Activated CD4-positive, alpha-beta T cell treated with anti-CD3 and anti-CD28 coated beads, Interleukin-2, amount 10 ng/mL, durations not matched to agents 24 days and 14 days (primary cell): ENCODE measurements around the gene TMEM131L. TPM values are rescaled to one million over a fixed set of nuclear protein-coding genes. Genes with fewer than 3 reads are reported as not detected.
"Not testable (repeated sequence)": the region's sequence is repeated elsewhere in the genome, so short reads cannot be mapped to it uniquely, and the experiment has no call there.

Experiments
- DNase-seq: peaks from one replicate; pipeline ENCODE4 v3.0.0; 2022
- H3K27ac Mint-ChIP-seq: one replicate; pipeline ENCODE4 v1.8.0; 2022; ENCODE audit warnings: mild to moderate bottlenecking, mixed read lengths
- H3K27me3 Mint-ChIP-seq: one replicate; pipeline ENCODE4 v1.8.0; 2022; ENCODE audit warnings: mixed read lengths
- H3K36me3 Mint-ChIP-seq: one replicate; pipeline ENCODE4 v1.8.0; 2022; ENCODE audit warnings: low read depth, mild to moderate bottlenecking, mixed read lengths
- H3K4me1 Mint-ChIP-seq: one replicate; pipeline ENCODE4 v1.8.0; 2021; ENCODE audit warnings: mixed read lengths
- H3K4me3 Mint-ChIP-seq: one replicate; pipeline ENCODE4 v1.8.0; 2022; ENCODE audit warnings: mild to moderate bottlenecking, moderate library complexity, mixed read lengths
- H3K9me3 Mint-ChIP-seq: one replicate; pipeline ENCODE4 v1.8.0; 2021; ENCODE audit warnings: mixed read lengths
- intact Hi-C: fragments of 100-400 bp; cut with micrococcal nuclease; formaldehyde crosslinking; loops from one replicate; pipeline ENCODE4 v1.15.1; 2023
- total RNA-seq: library from RNA; stranded (reverse); gene quantifications from 2 replicates; pipeline ENCODE4 v1.2.3, GENCODE V29; 2022

Gene TMEM131L
- total RNA-seq, 1 donor from 2014 or later = 40.6 TPM

- peak overlapping the region; percentile 5 for H3K27ac Mint-ChIP-seq
- H3K36me3 Mint-ChIP-seq = peaks cover 57% of the 10 kb centered on the region
- H3K27me3 Mint-ChIP-seq = no peaks in the 10 kb centered on the region
- H3K4me3 Mint-ChIP-seq = no peak overlapping the region
- peak; percentile 56 for DNase-seq
- no peaks in the 10 kb centered on the region for H3K9me3 Mint-ChIP-seq
- intact Hi-C loops = no loop called here
- peaks cover 9% of the 10 kb centered on the region for H3K4me1 Mint-ChIP-seq
These were observed 129.9 kb downstream of the TMEM131L start for GRCh38 chr4:153595894-153596601.

DNA sequence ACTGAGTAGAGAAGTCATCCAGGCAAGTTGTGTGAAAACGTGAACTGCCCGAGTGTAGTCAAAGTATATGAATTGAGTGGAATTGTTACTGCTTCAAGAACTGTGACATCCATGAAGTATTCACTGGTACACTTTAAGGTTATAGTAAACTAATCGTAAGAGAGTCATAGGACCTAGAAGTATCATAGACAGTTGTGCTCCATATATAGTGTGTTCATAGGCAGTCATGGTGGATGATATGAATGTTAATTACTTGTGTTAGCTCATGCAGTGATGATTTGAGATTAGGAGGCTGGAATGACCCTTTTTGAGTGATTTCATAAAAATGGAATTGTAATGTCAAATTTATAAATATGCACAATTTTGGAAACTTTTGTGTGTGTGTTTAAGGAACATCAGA, 136.6 kb downstream of the TMEM131L start:
- no peak for DNase-seq
- intact Hi-C loops = loop anchor here (2.0 kb wide), 1 partner anchor 14 kb away; no protein-coding TSS in a partner anchor
- Mint-ChIP-seq H3K9me3 (no peaks in the 10 kb centered on the region), H3K27me3 (no peaks in the 10 kb centered on the region), H3K27ac (no peak overlapping the region), H3K36me3 (peaks cover 66% of the 10 kb centered on the region), H3K4me1 (peaks cover 10% of the 10 kb centered on the region), H3K4me3 (no peak overlapping the region)

- Mint-ChIP-seq H3K4me3 (no peak overlapping the region), H3K36me3 (peaks cover 63% of the 10 kb centered on the region), H3K4me1 (peaks cover 10% of the 10 kb centered on the region), H3K27ac (no peak overlapping the region), H3K27me3 (no peaks in the 10 kb centered on the region), H3K9me3 (no peaks in the 10 kb centered on the region)
- intact Hi-C loops = loop anchor here (2.0 kb wide), 1 partner anchor 14 kb away; no protein-coding TSS in a partner anchor
- DNase-seq = peak; percentile 50
These were observed 137.1 kb downstream of the TMEM131L start for GRCh38 chr4:153603258-153603657.

DNA sequence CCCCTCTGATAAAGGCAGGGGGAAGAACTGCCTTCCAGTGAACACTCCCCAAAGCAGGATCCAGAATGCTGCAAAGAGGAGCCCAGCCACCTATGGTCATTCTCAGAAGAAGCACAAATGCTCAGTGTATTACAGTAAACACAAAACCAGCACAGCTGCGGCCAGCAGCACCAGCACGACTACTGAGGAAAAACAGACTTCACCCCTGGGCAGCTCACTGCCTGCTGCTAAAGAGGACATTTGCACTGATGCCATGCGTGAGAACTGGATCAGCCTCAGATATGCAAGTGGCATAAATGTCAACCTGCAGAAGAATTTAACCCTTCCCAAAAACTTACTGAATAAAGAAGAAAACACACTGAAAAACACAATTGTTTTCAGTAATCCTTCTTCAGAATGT, 137.7 kb downstream of the TMEM131L start:
- Mint-ChIP-seq H3K4me1 (peaks cover 10% of the 10 kb centered on the region), H3K27me3 (no peaks in the 10 kb centered on the region), H3K36me3 (peaks cover 62% of the 10 kb centered on the region), H3K9me3 (no peaks in the 10 kb centered on the region), H3K27ac (no peak overlapping the region), H3K4me3 (no peak overlapping the region)
- intact Hi-C loops = loop anchor here (2.0 kb wide), 1 partner anchor 13 kb away; no protein-coding TSS in a partner anchor
- peak; percentile 44 for DNase-seq

DNA sequence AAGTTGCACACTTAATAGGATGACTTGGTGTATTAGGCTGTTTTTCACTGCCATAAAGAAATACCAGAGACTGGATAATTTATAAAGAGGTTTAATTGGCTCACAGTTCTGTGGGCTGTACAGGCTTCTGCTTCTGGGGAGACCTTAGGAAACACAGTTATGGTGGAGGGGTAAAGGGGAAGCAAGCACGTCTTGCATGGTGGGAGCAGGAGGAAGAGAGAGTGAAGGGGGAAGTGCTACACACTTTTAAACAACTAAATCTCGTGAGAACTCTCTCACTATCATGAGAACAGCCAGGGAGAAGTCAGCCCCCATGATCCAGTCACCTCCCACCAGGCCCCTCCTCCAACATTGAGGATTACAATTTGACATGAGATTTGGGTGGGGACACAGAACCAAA, 142.9 kb downstream of the TMEM131L start:
- H3K4me1 Mint-ChIP-seq, intact Hi-C loops, H3K4me3 Mint-ChIP-seq, H3K27me3 Mint-ChIP-seq, H3K27ac Mint-ChIP-seq, H3K9me3 Mint-ChIP-seq: not testable (repeated sequence)
- peaks cover 63% of the 10 kb centered on the region for H3K36me3 Mint-ChIP-seq
- DNase-seq = peak; percentile 48

DNA sequence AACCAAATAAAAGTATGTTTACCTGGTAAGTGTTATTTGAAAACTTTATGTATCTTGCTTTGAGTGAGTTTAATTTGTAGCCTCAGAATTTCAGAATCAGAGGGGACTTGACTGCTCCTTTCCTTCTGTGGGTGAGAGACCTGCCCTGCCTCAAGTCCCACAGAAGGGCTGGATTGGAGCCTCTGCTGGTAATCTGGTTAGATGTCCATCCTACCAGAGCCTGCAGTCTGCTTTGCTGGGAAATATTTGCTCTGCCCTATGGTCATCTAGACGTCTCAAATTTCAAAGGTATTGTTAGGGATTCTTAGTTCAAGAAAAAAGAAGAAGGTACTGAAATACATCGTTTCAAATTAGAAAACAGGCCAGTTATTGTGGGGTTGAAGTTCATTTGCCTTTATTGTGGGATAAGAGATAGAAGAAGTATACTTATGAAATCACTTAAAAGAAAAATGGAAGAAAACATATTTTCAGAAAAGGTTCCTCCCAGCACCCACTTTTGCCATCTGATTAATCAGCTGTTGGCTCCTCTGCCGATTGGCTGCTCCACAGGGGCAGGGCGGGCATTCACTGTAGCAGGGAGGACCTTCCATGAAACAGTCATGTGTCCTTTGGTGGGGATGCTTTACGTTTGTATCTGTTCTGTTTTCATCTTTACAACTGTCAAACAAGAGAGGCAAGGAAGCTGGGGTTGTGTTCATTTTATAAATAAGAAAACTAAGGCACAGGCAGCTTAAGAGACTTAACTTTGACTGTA, 144.6 kb downstream of the TMEM131L start:
- Mint-ChIP-seq H3K9me3 (peaks cover 5% of the 10 kb centered on the region), H3K27me3 (no peaks in the 10 kb centered on the region), H3K4me3 (no peak overlapping the region), H3K27ac (no peak overlapping the region), H3K4me1 (peaks cover 18% of the 10 kb centered on the region), H3K36me3 (peaks cover 66% of the 10 kb centered on the region)
- DNase-seq = peak; percentile 49
- intact Hi-C loops = no loop called here

DNA sequence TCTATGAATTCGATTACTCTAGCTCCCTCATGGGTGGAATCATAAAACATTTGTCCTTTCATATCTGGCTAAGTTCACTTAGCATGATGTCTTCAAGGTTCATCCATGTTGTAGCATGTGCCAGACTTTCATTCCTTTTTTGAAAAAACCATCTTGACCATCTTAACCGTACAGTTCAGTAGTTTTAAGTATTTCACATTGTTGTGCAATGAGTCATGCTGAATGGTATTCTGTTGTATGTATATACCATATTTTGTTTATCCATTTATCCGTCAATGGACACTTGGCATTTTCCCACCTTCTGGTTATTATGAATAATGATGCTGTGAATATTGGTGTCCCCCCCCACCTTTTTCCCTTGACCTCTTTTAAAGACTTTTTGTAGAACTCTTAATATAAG, 145.5 kb downstream of the TMEM131L start:
- no peak overlapping the region for H3K27ac Mint-ChIP-seq
- DNase-seq = no peak
- H3K36me3 Mint-ChIP-seq = peaks cover 64% of the 10 kb centered on the region
- intact Hi-C loops = no loop called here
- no peaks in the 10 kb centered on the region for H3K27me3 Mint-ChIP-seq
- no peak overlapping the region for H3K4me3 Mint-ChIP-seq
- H3K9me3 Mint-ChIP-seq = peaks cover 5% of the 10 kb centered on the region
- H3K4me1 Mint-ChIP-seq = peaks cover 23% of the 10 kb centered on the region

DNA sequence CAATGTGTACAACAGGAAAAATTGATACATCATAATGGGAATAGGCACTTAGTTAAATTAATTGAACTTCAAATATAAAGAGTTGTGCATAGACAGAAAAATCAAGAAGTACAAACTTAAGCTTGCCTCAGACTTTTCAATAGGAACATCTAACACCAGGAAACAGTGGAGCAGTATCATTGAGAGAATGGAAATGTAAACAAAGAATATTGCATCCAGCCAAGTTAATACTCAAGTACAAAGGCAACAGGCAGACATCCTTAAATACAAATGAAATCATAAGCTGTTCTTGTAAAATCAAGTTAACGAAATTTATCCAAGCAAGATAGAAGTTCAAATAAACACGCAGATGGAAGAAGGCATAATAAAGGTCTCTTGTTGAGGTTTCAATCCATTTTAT, 146.7 kb downstream of the TMEM131L start:
- Mint-ChIP-seq H3K36me3 (peaks cover 73% of the 10 kb centered on the region), H3K27ac (no peak overlapping the region), H3K9me3 (peaks cover 5% of the 10 kb centered on the region), H3K27me3 (no peaks in the 10 kb centered on the region), H3K4me1 (peaks cover 27% of the 10 kb centered on the region), H3K4me3 (no peak overlapping the region)
- no peak for DNase-seq
- intact Hi-C loops = no loop called here

GRCh38 chr4:153616006-153616555, 149.9 kb downstream of the TMEM131L start:
- no peak overlapping the region for H3K4me3 Mint-ChIP-seq
- H3K36me3 Mint-ChIP-seq = peaks cover 67% of the 10 kb centered on the region
- H3K9me3 Mint-ChIP-seq = peaks cover 5% of the 10 kb centered on the region
- peak; percentile 72 for DNase-seq
- H3K4me1 Mint-ChIP-seq = peaks cover 29% of the 10 kb centered on the region
- intact Hi-C loops = loop anchor here (2.0 to 5.0 kb wide), 2 partner anchors 13 to 89 kb away; no protein-coding TSS in a partner anchor
- H3K27me3 Mint-ChIP-seq = no peaks in the 10 kb centered on the region
- H3K27ac Mint-ChIP-seq = peak overlapping the region; percentile 2

GRCh38 chr4:153618833-153619232, 152.7 kb downstream of the TMEM131L start:
- H3K27ac Mint-ChIP-seq = no peak overlapping the region
- DNase-seq = peak; percentile 47
- intact Hi-C loops = loop anchor here (5.0 kb wide), 1 partner anchor 92 kb away; no protein-coding TSS in a partner anchor
- H3K36me3 Mint-ChIP-seq = peaks cover 68% of the 10 kb centered on the region
- peaks cover 37% of the 10 kb centered on the region for H3K4me1 Mint-ChIP-seq
- H3K27me3 Mint-ChIP-seq = no peaks in the 10 kb centered on the region
- peaks cover 5% of the 10 kb centered on the region for H3K9me3 Mint-ChIP-seq
- H3K4me3 Mint-ChIP-seq = no peak overlapping the region

DNA sequence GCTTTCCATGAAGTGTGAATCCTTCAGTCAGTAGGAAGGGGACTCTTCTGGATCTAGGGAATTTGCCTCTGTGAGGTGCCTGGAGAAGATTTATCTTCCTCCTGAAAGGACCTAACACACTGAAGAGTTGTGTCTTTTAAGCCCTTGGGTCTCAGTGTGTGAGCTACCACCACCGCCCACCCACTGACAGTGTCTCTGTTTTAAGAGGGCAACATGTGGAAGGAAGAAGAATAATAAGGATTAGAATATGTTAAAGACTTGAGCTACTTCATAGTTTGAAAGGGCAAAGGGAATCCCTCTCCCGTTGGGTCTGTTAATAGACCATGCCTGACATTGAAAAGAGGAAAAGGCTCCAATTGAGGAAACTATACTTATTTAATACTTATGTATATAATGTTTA, 153.7 kb downstream of the TMEM131L start:
- Mint-ChIP-seq H3K36me3 (peaks cover 62% of the 10 kb centered on the region), H3K27ac (no peak overlapping the region), H3K9me3 (peaks cover 5% of the 10 kb centered on the region), H3K4me3 (no peak overlapping the region), H3K4me1 (peaks cover 32% of the 10 kb centered on the region), H3K27me3 (no peaks in the 10 kb centered on the region)
- DNase-seq = peak; percentile 53
- intact Hi-C loops = loop anchor here (5.0 kb wide), 1 partner anchor 93 kb away; no protein-coding TSS in a partner anchor

DNA sequence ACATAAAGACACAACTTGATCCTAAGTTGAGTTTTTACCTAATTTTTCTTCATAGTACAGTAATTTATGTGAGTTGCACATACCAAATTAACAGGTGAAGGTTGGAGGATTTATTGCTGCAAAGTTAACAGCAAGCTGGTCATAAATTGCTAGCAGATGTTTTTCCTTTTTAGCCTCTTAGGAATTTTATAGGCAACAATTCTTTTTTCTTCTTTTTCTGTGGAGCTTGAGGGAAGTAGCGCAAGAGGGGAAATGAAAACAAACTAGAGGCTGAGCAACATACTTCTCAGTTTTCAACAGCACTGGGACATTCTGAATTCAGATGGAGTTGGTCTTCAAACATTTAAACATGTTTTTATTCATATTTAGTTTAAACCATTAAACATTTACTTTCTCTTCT, 154.2 kb downstream of the TMEM131L start:
- Mint-ChIP-seq H3K4me1 (peaks cover 27% of the 10 kb centered on the region), H3K27ac (no peak overlapping the region), H3K36me3 (peaks cover 58% of the 10 kb centered on the region), H3K4me3 (no peak overlapping the region), H3K27me3 (no peaks in the 10 kb centered on the region), H3K9me3 (peaks cover under 1% of the 10 kb centered on the region)
- intact Hi-C loops = no loop called here
- no peak for DNase-seq

DNA sequence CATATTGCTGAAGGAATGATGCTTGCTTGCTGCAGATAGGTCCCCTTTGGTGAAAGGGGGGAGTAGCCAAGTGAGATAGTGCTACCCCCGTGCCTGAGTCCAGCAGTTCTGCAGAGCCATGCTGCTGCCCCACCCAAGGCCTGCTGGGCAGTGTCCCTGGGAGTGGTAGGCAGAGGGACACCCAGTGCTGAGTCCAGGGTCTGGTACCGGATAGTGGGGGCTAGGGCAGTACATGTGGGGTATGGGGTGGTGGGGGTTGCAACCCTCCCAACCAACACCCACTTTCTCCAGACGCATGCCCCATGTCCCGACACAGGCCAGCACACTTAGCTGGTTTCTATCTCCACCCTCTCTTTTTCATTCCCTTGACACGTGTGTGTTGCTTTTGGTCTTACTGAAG, 155.9 kb downstream of the TMEM131L start:
- Mint-ChIP-seq H3K4me1 (peaks cover 15% of the 10 kb centered on the region), H3K4me3 (no peak overlapping the region), H3K27me3 (no peaks in the 10 kb centered on the region), H3K36me3 (peaks cover 55% of the 10 kb centered on the region), H3K9me3 (no peaks in the 10 kb centered on the region), H3K27ac (no peak overlapping the region)
- intact Hi-C loops = no loop called here
- no peak for DNase-seq

GRCh38 chr4:153622778-153623240, 156.6 kb downstream of the TMEM131L start:
- no peaks in the 10 kb centered on the region for H3K9me3 Mint-ChIP-seq
- DNase-seq = no peak
- peak overlapping the region; percentile 30 for H3K27ac Mint-ChIP-seq
- intact Hi-C loops = no loop called here
- H3K27me3 Mint-ChIP-seq = no peaks in the 10 kb centered on the region
- H3K4me3 Mint-ChIP-seq = no peak overlapping the region
- peaks cover 54% of the 10 kb centered on the region for H3K36me3 Mint-ChIP-seq
- H3K4me1 Mint-ChIP-seq = peaks cover 14% of the 10 kb centered on the region
